HEK293 (cell line): ENCODE measurements around the gene TNFSF11.
"Not testable (repeated sequence)": the region's sequence is repeated elsewhere in the genome, so short reads cannot be mapped to it uniquely, and the experiment has no call there.

Experiments
- CTCF ChIP-seq: fragments of 450-650 bp; formaldehyde crosslinking; IDR thresholded peaks from 2 replicates; pipeline ENCODE4 v1.5.1; 2016; ENCODE audit warnings: missing biosample characterization, missing genetic modification characterization
- ZNF350 ChIP-seq: fragments of 450-650 bp; formaldehyde crosslinking; IDR thresholded peaks from 2 replicates; pipeline ENCODE4 v1.5.0; 2017; ENCODE audit warnings: missing biosample characterization, mild to moderate bottlenecking, missing genetic modification characterization
- ZNF626 ChIP-seq: fragments of 450-650 bp; sonication (Bioruptor Pico); formaldehyde crosslinking; IDR thresholded peaks from 2 replicates; pipeline ENCODE4 v1.5.1; 2018; ENCODE audit warnings: missing biosample characterization, missing genetic modification characterization, inconsistent platforms
- ZSCAN18 ChIP-seq: fragments of 450-650 bp; formaldehyde crosslinking; IDR thresholded peaks from 2 replicates; pipeline ENCODE4 v1.5.1; 2016; ENCODE audit warnings: missing biosample characterization, missing genetic modification characterization
- TF ChIP-seq, protein P1 (sequence below): fragments of 450-650 bp; formaldehyde crosslinking; IDR thresholded peaks from 2 replicates; pipeline ENCODE4 v1.5.1; 2016; ENCODE audit warnings: missing biosample characterization, missing genetic modification characterization, borderline replicate concordance

- not testable (repeated sequence) for TF ChIP-seq CTCF, ZNF626, ZNF350, ZSCAN18 (tag by site-specific recombination)
- TF ChIP-seq, protein P1, sequence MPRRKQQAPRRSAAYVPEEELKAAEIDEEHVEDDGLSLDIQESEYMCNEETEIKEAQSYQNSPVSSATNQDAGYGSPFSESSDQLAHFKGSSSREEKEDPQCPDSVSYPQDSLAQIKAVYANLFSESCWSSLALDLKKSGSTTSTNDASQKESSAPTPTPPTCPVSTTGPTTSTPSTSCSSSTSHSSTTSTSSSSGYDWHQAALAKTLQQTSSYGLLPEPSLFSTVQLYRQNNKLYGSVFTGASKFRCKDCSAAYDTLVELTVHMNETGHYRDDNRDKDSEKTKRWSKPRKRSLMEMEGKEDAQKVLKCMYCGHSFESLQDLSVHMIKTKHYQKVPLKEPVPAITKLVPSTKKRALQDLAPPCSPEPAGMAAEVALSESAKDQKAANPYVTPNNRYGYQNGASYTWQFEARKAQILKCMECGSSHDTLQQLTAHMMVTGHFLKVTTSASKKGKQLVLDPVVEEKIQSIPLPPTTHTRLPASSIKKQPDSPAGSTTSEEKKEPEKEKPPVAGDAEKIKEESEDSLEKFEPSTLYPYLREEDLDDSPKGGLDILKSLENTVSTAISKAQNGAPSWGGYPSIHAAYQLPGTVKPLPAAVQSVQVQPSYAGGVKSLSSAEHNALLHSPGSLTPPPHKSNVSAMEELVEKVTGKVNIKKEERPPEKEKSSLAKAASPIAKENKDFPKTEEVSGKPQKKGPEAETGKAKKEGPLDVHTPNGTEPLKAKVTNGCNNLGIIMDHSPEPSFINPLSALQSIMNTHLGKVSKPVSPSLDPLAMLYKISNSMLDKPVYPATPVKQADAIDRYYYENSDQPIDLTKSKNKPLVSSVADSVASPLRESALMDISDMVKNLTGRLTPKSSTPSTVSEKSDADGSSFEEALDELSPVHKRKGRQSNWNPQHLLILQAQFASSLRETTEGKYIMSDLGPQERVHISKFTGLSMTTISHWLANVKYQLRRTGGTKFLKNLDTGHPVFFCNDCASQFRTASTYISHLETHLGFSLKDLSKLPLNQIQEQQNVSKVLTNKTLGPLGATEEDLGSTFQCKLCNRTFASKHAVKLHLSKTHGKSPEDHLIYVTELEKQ = not testable (repeated sequence)
Observed at GRCh38 chr13:42560320-42560719, 13.6 kb upstream of the TNFSF11 start.
